Measurements from ENCODE around the gene BRCA1.
"Not testable (repeated sequence)": the region's sequence is repeated elsewhere in the genome, so short reads cannot be mapped to it uniquely, and the experiment has no call there.

BRCA1 gene

GRCh38 chr17:43068570-43069367, 56.4 kb downstream of the BRCA1 start:
- no peak for DNase-seq

GRCh38 chr17:43062984-43063638, 62.1 kb downstream of the BRCA1 start:
- no peak for DNase-seq

- DNase-seq: no peak
Observed at GRCh38 chr17:43056051-43056450, 69.1 kb downstream of the BRCA1 start.

GRCh38 chr17:43053008-43053407, 72.2 kb downstream of the BRCA1 start:
- not testable (repeated sequence) for DNase-seq

- DNase-seq: no peak
Observed at GRCh38 chr17:43051969-43052368, 73.2 kb downstream of the BRCA1 start.

GRCh38 chr17:43044024-43044423, 81.1 kb downstream of the BRCA1 start:
- DNase-seq: no peak

GRCh38 chr17:43043307-43043706, 81.9 kb downstream of the BRCA1 start:
- DNase-seq: no peak

GRCh38 chr17:43042025-43042628, 83.0 kb downstream of the BRCA1 start:
- DNase-seq: no peak

- no peak for DNase-seq
Observed at GRCh38 chr17:43040655-43041054, 84.5 kb downstream of the BRCA1 start.

- DNase-seq: no peak
Observed at GRCh38 chr17:43039646-43040045, 85.5 kb downstream of the BRCA1 start.

GRCh38 chr17:43034894-43035293, 90.3 kb downstream of the BRCA1 start:
- no peak for DNase-seq

- peak; percentile 60 for DNase-seq
Observed at GRCh38 chr17:43033948-43034881, 90.9 kb downstream of the BRCA1 start.

GRCh38 chr17:43031666-43032065, 93.5 kb downstream of the BRCA1 start:
- DNase-seq: no peak

GRCh38 chr17:43030137-43030767, 94.9 kb downstream of the BRCA1 start:
- DNase-seq: no peak

GRCh38 chr17:43028221-43028861, 96.8 kb downstream of the BRCA1 start:
- no peak for DNase-seq

- DNase-seq: no peak
Observed at GRCh38 chr17:43027091-43028032, 97.8 kb downstream of the BRCA1 start.

- DNase-seq: no peak
Observed at GRCh38 chr17:43026595-43026994, 98.6 kb downstream of the BRCA1 start.

- DNase-seq: no peak
Observed at GRCh38 chr17:43025766-43026537, 99.2 kb downstream of the BRCA1 start.

GRCh38 chr17:43025290-43025657, 99.9 kb downstream of the BRCA1 start:
- DNase-seq: peak; percentile 20

Measured in NCI-H2171 treated with DMSO at 0.1 percent for 48 hours (cell line).